ENCODE data around the gene NELFB. TPM values are rescaled to one million over a fixed set of nuclear protein-coding genes. Genes with fewer than 3 reads are reported as not detected.
A peak's percentile ranks its signal among the peaks of the same experiment; 100 is the strongest.

NELFB gene
- total RNA-seq, 3 donors from 2014 or later (not counting 1 experiment from before 2014, with no cell fraction given), result 42.9 to 53.8 (median 52.6) TPM

DNA sequence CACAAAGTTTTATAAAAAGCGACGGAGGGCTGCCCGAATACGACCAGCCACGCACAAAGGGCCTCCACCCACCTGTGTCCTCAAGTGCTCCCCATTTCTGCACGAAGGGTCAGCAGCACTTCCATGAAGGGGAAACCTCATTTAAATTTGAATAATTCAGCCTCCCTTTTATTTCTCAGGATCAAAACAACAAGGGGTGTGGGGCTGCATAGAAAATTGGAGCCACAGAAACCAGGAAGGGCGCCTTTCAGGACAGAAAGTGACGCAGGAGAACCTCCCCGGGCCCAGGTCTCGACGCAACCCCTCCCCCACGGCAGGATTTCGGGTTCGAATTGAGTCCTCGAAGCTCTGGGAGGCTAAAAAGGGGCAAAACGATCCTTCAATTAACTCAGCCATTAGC is 44.8 kb downstream of the NELFB start:
- H3K9me3 Mint-ChIP-seq, result no peaks in the 10 kb centered on the region
- H3K27ac Mint-ChIP-seq, result no peak overlapping the region
- Histone ChIP-seq H3K36me3 (ENCODE audit: control insufficient read depth, insufficient read depth, low read length) (no peaks in the 10 kb centered on the region), H3K4me3 (ENCODE audit: low read length) (no peak overlapping the region), H3K9me3 (ENCODE audit: control insufficient read depth, insufficient read depth, low read length) (no peaks in the 10 kb centered on the region), H3K27ac (ENCODE audit: low read length) (no peak overlapping the region), H3K4me1 (ENCODE audit: control insufficient read depth, insufficient read depth, low read length) (peaks cover 38% of the 10 kb centered on the region), H3K27me3 (ENCODE audit: control insufficient read depth, insufficient read depth, low read length) (peaks cover 30% of the 10 kb centered on the region)
- H3K4me1 Mint-ChIP-seq, result peaks cover 0 to 25% of the 10 kb centered on the region in 2 donors
- TF ChIP-seq, protein P1, sequence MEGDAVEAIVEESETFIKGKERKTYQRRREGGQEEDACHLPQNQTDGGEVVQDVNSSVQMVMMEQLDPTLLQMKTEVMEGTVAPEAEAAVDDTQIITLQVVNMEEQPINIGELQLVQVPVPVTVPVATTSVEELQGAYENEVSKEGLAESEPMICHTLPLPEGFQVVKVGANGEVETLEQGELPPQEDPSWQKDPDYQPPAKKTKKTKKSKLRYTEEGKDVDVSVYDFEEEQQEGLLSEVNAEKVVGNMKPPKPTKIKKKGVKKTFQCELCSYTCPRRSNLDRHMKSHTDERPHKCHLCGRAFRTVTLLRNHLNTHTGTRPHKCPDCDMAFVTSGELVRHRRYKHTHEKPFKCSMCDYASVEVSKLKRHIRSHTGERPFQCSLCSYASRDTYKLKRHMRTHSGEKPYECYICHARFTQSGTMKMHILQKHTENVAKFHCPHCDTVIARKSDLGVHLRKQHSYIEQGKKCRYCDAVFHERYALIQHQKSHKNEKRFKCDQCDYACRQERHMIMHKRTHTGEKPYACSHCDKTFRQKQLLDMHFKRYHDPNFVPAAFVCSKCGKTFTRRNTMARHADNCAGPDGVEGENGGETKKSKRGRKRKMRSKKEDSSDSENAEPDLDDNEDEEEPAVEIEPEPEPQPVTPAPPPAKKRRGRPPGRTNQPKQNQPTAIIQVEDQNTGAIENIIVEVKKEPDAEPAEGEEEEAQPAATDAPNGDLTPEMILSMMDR (IDR thresholded peaks at IDR 0.05), result no peak
- peak overlapping the region; percentile 56 for H3K4me3 Mint-ChIP-seq
- intact Hi-C loops (cut with micrococcal nuclease), result loop anchor here (10.0 kb wide), 1 partner anchor 225 kb away; no protein-coding TSS in a partner anchor
- H3K27me3 Mint-ChIP-seq (ENCODE audit: low read depth in 2 of 2), result peaks cover 8 to 9% of the 10 kb centered on the region in 2 donors
- ATAC-seq, result no peak
- no peak for DNase-seq
- WGBS (ENCODE audit: insufficient coverage), result 82% methylated on average over 16 of the region's 16 CpGs
- no peaks in the 10 kb centered on the region for H3K36me3 Mint-ChIP-seq

DNA sequence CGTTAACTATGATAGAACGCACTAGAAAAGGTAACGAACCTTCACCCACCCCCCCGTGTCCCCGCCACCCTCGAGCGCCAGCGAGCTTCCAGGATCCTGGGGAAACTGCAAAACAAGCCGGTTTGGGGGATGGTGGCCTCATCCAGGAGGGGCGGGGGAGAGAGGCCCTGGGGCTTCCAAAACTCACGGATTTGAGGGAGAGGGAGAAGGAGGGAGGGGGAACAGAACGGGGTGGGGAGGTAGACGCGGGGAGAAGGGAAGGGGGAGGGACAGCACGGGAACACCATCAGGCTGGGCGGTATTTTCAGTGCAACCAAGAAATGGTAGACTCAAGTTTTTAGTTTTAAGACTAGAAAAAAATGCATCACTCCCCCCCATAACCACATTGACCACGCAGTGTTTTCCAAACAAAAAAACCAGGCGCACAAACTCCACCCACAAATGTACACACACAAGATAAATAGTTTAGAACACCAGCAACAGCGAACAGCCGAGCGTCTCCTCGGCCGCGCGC is 45.5 kb downstream of the NELFB start:
- Histone ChIP-seq H3K36me3 (ENCODE audit: control insufficient read depth, insufficient read depth, low read length) (no peaks in the 10 kb centered on the region), H3K4me1 (ENCODE audit: control insufficient read depth, insufficient read depth, low read length) (peaks cover 42% of the 10 kb centered on the region), H3K9me3 (ENCODE audit: control insufficient read depth, insufficient read depth, low read length) (no peaks in the 10 kb centered on the region), H3K4me3 (ENCODE audit: low read length) (no peak overlapping the region), H3K27me3 (ENCODE audit: control insufficient read depth, insufficient read depth, low read length) (peaks cover 29% of the 10 kb centered on the region), H3K27ac (ENCODE audit: low read length) (no peak overlapping the region)
- H3K27me3 Mint-ChIP-seq (ENCODE audit: low read depth in 2 of 2), result peaks cover 6 to 9% of the 10 kb centered on the region in 2 donors
- peaks cover 0 to 31% of the 10 kb centered on the region in 2 donors for H3K4me1 Mint-ChIP-seq
- no peaks in the 10 kb centered on the region for H3K36me3 Mint-ChIP-seq
- DNase-seq (no peak), ATAC-seq (no peak)
- H3K27ac Mint-ChIP-seq, result peak overlapping the region in 1 of 2 donors; percentile 40
- H3K4me3 Mint-ChIP-seq, result peak overlapping the region; percentile 85
- intact Hi-C loops (cut with micrococcal nuclease), result no loop called here
- TF ChIP-seq, protein P1 (IDR thresholded peaks at IDR 0.05), result no peak
- H3K9me3 Mint-ChIP-seq, result no peaks in the 10 kb centered on the region
- WGBS (ENCODE audit: insufficient coverage), result 5% methylated on average over 24 of the region's 25 CpGs

DNA sequence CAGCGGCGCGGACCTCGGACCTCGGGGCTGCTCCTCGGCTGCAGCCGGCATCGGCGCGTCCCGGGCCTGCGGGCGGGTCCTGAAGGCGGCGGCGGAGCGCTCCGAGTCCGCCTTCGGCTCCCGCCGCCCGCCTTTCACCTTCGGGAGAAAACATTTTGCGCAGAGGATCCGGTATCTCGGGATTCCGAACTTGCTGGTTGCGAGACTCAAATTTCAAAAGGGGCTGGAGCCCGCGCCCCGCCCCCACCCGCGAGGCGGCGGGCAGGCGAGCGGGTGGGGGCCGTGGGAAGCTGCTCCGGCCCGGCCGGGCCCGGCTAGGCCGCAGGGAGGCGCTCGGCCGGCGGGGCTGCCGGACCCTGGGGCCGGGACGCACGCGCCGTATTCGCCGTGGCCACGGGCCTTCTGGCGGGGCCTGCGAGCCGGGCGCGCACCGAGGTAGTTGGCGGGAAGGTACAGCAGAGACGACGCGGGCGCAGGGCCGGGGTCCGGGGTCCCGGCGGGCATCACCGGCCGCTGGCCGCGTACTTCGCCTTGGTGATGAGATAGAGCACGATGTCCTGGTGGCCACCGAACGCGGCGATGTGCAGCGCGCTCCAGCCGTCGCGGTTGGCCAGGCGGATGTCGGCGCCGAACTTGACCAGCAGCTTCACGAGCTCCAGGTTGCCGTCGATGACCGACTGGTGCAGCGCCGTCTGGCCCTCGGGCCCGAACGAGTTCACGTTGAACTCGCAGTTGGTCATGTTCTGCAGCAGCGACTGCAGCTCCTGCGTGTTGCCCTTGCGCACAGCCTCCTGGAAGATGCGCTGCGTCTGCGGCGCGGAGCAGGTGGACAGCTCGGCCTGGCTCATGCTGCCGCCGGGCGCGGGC is 46.2 kb downstream of the NELFB start:
- H3K36me3 Mint-ChIP-seq, result no peaks in the 10 kb centered on the region
- Histone ChIP-seq H3K4me1 (ENCODE audit: control insufficient read depth, insufficient read depth, low read length) (peaks cover 45% of the 10 kb centered on the region), H3K9me3 (ENCODE audit: control insufficient read depth, insufficient read depth, low read length) (no peaks in the 10 kb centered on the region), H3K27ac (ENCODE audit: low read length) (no peak overlapping the region), H3K27me3 (ENCODE audit: control insufficient read depth, insufficient read depth, low read length) (peaks cover 26% of the 10 kb centered on the region), H3K4me3 (ENCODE audit: low read length) (peak overlapping the region; percentile 31), H3K36me3 (ENCODE audit: control insufficient read depth, insufficient read depth, low read length) (no peaks in the 10 kb centered on the region)
- peak in 1 of 2 donors; percentile 55 for DNase-seq
- no peaks in the 10 kb centered on the region for H3K9me3 Mint-ChIP-seq
- H3K27ac Mint-ChIP-seq, result peak overlapping the region in 1 of 2 donors; percentile 40
- WGBS (ENCODE audit: insufficient coverage), result under 1% methylated on average over 115 of the region's 115 CpGs
- peaks cover 5 to 9% of the 10 kb centered on the region in 2 donors for H3K27me3 Mint-ChIP-seq (ENCODE audit: low read depth in 2 of 2)
- TF ChIP-seq, protein P1 (IDR thresholded peaks at IDR 0.05), result no peak
- intact Hi-C loops (cut with micrococcal nuclease), result no loop called here
- H3K4me1 Mint-ChIP-seq, result peaks cover 0 to 32% of the 10 kb centered on the region in 2 donors
- peak overlapping the region; percentile 85 for H3K4me3 Mint-ChIP-seq
- ATAC-seq, result peak in 2 of 3 donors; percentile 9

Data from natural killer cell (primary cell).